Mesodermal cell (in vitro differentiated cells): ENCODE results near the gene THBS1.

ENCODE experiments used
- H3K27ac ChIP-seq: 2 replicates; pipeline ENCODE4 v1.7.0; 2013; ENCODE audit warnings: mild to moderate bottlenecking, low read depth, low read length, moderate library complexity; ENCODE audit not compliant: severe bottlenecking
- H3K36me3 ChIP-seq: 2 replicates; pipeline ENCODE4 v1.7.1; 2013; ENCODE audit warnings: mild to moderate bottlenecking, low read length, moderate library complexity; ENCODE audit not compliant: control insufficient read depth, insufficient read depth
- H3K4me1 ChIP-seq: one replicate; pipeline ENCODE4 v1.7.1; 2013; ENCODE audit warnings: mild to moderate bottlenecking, low read length; ENCODE audit not compliant: insufficient read depth, control insufficient read depth, poor library complexity, severe bottlenecking
- H3K4me3 ChIP-seq: 2 replicates; pipeline ENCODE4 v1.7.0; 2013; ENCODE audit warnings: low read length, control low read depth, mild to moderate bottlenecking; ENCODE audit not compliant: insufficient read depth, poor library complexity, severe bottlenecking; ENCODE audit errors: extremely low read depth
- H3K9me3 ChIP-seq: 2 replicates; pipeline ENCODE4 v1.7.1; 2013; ENCODE audit warnings: mild to moderate bottlenecking, low read length, moderate library complexity; ENCODE audit not compliant: control insufficient read depth
- WGBS, 2 experiments: methylation state at CpG; one replicate each; pipeline ENCODE4 v1.1.5; 2013; ENCODE audit warnings: missing lambda C conversion rate in 2 of 2; ENCODE audit not compliant: insufficient coverage in 2 of 2; 5-methylcytosine and 5-hydroxymethylcytosine counted together

THBS1 gene

DNA sequence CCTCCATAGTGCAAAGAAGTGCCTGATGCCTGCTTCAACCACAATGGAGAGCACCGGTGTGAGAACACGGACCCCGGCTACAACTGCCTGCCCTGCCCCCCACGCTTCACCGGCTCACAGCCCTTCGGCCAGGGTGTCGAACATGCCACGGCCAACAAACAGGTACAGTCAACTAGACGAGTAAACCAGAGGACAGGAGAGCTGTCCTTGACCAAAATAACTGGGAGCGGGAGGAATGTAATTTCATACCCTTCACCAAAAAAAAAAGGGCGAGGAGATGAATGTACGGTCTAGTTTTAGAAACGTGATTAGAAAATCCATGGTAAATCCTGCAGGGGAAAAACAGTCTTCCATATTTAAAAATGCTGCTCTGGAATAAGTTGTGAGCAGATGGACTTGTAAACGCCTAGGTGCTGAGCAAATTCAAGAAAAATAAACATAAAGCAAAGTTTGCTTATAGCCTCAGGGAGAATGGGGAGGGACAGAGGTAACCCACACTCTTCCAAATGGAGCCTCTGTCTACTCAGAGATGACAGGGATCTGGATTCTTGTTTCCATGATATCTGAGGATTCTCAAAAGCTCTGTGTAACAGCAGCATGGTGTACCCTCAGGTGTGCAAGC lies 8.4 kb downstream of the THBS1 start:
- Histone ChIP-seq H3K9me3 (no peaks in the 10 kb centered on the region), H3K27ac (no peak overlapping the region), H3K4me3 (no peak overlapping the region), H3K4me1 (peaks cover 23% of the 10 kb centered on the region), H3K36me3 (peaks cover 98% of the 10 kb centered on the region)
- WGBS, 2 experiments, result 90 to 91% methylated on average over 9 to 13 of the region's 14 CpGs

GRCh38 chr15:39589815-39590644 lies 9.2 kb downstream of the THBS1 start:
- no peak overlapping the region for H3K4me3 ChIP-seq
- no peaks in the 10 kb centered on the region for H3K9me3 ChIP-seq
- H3K36me3 ChIP-seq, result peaks cover 98% of the 10 kb centered on the region
- H3K4me1 ChIP-seq, result peaks cover 22% of the 10 kb centered on the region
- WGBS, 2 experiments, result 97 to 99% methylated on average over 9 to 11 of the region's 13 CpGs
- H3K27ac ChIP-seq, result no peak overlapping the region

GRCh38 chr15:39591141-39591895 lies 10.4 kb downstream of the THBS1 start:
- H3K9me3 ChIP-seq, result no peaks in the 10 kb centered on the region
- peaks cover 14% of the 10 kb centered on the region for H3K4me1 ChIP-seq
- H3K27ac ChIP-seq, result no peak overlapping the region
- 95 to 96% methylated on average over 9 of the region's 11 CpGs for WGBS, 2 experiments
- no peak overlapping the region for H3K4me3 ChIP-seq
- peaks cover 98% of the 10 kb centered on the region for H3K36me3 ChIP-seq

DNA sequence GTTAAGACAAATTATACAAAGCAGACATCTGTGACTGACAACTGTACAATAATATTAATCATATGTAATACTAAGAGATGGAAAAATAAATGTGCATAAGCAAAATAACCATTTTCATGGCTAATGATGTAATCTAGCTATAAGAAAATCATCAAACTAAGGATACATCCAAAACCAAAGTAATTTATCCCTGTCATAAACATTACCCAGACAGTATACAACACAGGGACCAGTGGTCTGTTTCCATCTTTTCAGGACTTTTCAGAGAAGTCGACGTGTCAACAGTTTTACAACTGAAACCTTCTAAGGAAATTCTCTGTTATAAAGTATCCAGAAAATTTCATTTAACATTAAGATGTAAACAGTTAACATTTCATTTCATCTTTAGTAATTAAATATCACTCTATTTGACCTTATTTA lies 11.0 kb downstream of the THBS1 start:
- Histone ChIP-seq H3K36me3 (peaks cover 97% of the 10 kb centered on the region), H3K4me3 (no peak overlapping the region), H3K9me3 (no peaks in the 10 kb centered on the region), H3K27ac (no peak overlapping the region), H3K4me1 (peaks cover 11% of the 10 kb centered on the region)
- WGBS, 2 experiments, result no CpG with 5 or more reads among the region's 2 CpGs

DNA sequence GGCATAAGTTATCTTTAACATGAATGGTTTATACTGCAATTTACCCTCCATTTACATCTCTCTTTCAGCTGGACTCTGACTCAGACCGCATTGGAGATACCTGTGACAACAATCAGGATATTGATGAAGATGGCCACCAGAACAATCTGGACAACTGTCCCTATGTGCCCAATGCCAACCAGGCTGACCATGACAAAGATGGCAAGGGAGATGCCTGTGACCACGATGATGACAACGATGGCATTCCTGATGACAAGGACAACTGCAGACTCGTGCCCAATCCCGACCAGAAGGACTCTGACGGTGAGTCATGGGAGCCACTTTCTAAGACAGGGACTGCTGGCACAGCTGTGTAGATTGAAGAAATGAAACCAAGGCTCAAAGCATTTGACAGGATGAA lies 11.6 kb downstream of the THBS1 start:
- H3K4me3 ChIP-seq, result no peak overlapping the region
- peaks cover 93% of the 10 kb centered on the region for H3K36me3 ChIP-seq
- H3K9me3 ChIP-seq, result no peaks in the 10 kb centered on the region
- no peak overlapping the region for H3K27ac ChIP-seq
- peaks cover 7% of the 10 kb centered on the region for H3K4me1 ChIP-seq
- 90 to 100% methylated on average over 4 to 5 of the region's 6 CpGs for WGBS, 2 experiments

DNA sequence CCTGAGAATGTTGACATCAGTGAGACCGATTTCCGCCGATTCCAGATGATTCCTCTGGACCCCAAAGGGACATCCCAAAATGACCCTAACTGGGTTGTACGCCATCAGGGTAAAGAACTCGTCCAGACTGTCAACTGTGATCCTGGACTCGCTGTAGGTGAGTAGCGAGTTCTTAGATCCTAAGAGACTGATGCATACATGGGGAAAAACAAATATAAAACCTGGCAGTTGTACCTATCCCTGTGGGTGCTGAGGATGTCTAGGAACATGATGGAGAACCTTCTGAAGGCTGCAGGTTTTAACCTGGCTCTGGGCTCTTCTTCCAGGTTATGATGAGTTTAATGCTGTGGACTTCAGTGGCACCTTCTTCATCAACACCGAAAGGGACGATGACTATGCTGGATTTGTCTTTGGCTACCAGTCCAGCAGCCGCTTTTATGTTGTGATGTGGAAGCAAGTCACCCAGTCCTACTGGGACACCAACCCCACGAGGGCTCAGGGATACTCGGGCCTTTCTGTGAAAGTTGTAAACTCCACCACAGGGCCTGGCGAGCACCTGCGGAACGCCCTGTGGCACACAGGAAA lies 12.3 kb downstream of the THBS1 start:
- Histone ChIP-seq H3K27ac (no peak overlapping the region), H3K36me3 (peaks cover 89% of the 10 kb centered on the region), H3K4me1 (peaks cover 3% of the 10 kb centered on the region), H3K4me3 (no peak overlapping the region), H3K9me3 (no peaks in the 10 kb centered on the region)
- WGBS, 2 experiments, result 97 to 98% methylated on average over 13 to 14 of the region's 15 CpGs

- H3K27ac ChIP-seq, result no peak overlapping the region
- peaks cover 82% of the 10 kb centered on the region for H3K36me3 ChIP-seq
- 100% methylated on average over 3 to 4 of the region's 7 CpGs for WGBS, 2 experiments
- no peaks in the 10 kb centered on the region for H3K4me1 ChIP-seq
- no peak overlapping the region for H3K4me3 ChIP-seq
- no peaks in the 10 kb centered on the region for H3K9me3 ChIP-seq
Measured at GRCh38 chr15:39593656-39594445, 13.0 kb downstream of the THBS1 start.

DNA sequence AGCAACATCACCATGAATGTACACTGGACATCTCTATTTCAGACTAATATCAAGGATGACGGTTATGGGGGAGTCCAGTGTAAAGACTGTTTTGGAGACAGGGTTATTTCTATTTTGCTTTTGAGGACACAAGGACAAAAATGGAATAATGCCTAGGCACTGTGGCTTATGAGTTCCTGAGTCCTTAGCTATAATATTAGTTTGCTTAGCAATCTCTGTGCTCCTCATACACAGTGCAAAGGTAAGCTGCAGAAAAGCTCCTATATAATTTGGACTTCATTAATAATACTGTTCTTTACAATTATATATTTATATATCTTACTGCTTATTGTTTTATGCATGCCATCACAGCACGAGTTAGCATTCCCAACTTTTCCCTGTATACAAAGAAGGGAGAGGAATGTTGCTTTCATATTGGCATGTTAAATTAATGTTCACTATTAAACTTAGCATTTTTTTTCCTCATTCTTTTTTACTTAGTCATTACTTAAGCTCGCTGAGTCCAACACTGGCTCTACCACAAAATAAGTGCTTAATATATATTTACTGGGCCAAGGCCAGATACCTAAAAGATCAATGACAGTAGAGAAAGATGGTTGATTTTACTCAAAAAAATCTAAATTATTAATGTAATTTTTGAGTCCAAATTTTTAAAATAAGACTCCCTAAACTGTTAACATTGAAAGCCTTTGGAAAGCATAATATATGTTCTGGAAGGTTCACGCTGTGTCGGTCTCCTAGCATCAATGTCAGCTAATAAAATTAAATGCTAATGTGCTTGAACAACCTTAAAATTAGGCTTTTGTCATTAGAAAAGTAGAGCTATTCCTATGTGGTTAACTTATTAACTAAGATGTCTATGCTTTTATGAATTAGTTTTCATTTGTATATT lies 13.8 kb downstream of the THBS1 start:
- Histone ChIP-seq H3K4me1 (no peaks in the 10 kb centered on the region), H3K27ac (no peak overlapping the region), H3K4me3 (no peak overlapping the region), H3K9me3 (no peaks in the 10 kb centered on the region), H3K36me3 (peaks cover 74% of the 10 kb centered on the region)
- WGBS, 2 experiments, result 100% methylated on average over 1 of the region's 5 CpGs; no CpG with 5 or more reads in 1 of the 2 experiments

GRCh38 chr15:39595338-39596221 lies 14.7 kb downstream of the THBS1 start:
- H3K27ac ChIP-seq, result peak overlapping the region; percentile 11
- 90 to 100% methylated on average over 7 of the region's 8 CpGs for WGBS, 2 experiments
- no peak overlapping the region for H3K4me3 ChIP-seq
- H3K9me3 ChIP-seq, result no peaks in the 10 kb centered on the region
- peaks cover 65% of the 10 kb centered on the region for H3K36me3 ChIP-seq
- no peaks in the 10 kb centered on the region for H3K4me1 ChIP-seq
